ENCODE data around the gene XPR1. TPM values are rescaled to one million over a fixed set of nuclear protein-coding genes. Genes with fewer than 3 reads are reported as not detected.

Gene XPR1
- total and polyA plus RNA-seq, 9 donors: 5.7 to 34.1 (median 17.3) TPM

DNA sequence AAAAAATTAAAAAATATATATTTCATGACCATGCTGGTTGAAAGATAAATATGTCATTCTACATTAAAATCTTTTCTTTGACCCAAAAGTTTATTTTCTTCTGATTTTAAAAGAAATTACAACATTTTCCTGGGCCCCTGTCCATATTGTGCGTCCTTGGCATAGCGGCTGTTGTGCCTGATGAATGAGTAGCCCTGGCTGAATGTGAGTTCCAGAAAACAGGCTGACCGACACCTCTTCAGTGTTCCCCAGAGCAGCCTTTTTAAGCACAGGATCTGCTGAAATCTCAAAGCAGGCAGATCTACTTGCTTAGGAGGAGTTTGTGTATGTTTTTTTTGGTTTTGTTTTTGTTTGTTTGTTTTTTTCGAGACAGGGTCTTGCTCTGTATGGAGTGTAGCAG, 300.6 kb downstream of the XPR1 start:
- DNase-seq: no peak
- H3K27me3 ChIP-seq: no peaks in the 10 kb centered on the region
- TF ChIP-seq POLR2A (IDR thresholded peaks at IDR 0.05) (no peak), EP300 (IDR thresholded peaks at IDR 0.05) (no peak)
- TF ChIP-seq, protein P1, sequence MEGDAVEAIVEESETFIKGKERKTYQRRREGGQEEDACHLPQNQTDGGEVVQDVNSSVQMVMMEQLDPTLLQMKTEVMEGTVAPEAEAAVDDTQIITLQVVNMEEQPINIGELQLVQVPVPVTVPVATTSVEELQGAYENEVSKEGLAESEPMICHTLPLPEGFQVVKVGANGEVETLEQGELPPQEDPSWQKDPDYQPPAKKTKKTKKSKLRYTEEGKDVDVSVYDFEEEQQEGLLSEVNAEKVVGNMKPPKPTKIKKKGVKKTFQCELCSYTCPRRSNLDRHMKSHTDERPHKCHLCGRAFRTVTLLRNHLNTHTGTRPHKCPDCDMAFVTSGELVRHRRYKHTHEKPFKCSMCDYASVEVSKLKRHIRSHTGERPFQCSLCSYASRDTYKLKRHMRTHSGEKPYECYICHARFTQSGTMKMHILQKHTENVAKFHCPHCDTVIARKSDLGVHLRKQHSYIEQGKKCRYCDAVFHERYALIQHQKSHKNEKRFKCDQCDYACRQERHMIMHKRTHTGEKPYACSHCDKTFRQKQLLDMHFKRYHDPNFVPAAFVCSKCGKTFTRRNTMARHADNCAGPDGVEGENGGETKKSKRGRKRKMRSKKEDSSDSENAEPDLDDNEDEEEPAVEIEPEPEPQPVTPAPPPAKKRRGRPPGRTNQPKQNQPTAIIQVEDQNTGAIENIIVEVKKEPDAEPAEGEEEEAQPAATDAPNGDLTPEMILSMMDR (IDR thresholded peaks at IDR 0.05): no peak

DNA sequence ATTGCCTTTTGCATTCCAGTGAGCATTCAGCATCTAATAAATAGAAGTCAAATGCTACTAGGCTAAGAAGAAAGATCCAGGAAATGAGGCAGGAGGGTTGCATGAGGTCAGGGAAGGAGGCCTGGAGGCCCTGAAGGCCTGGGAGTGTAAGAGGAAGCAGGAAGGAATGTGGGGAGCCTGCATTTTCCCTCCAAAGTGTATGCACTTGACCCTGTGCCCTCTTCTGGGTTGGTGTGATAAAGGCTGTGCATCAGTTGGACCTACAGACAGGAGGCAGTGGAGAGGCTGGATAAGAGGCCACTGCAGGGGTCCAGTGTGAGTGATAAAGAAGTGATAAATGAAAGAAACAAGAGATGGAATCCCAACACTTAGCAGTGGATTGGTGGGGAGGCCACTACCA, 301.3 kb downstream of the XPR1 start:
- no peak for DNase-seq
- H3K9me3 ChIP-seq: no peaks in the 10 kb centered on the region
- no peaks in the 10 kb centered on the region for H3K27me3 ChIP-seq
- intact Hi-C loops (cut with DNase I): no loop called here
- TF ChIP-seq, protein P1 (IDR thresholded peaks at IDR 0.05): no peak
- TF ChIP-seq EP300 (IDR thresholded peaks at IDR 0.05) (no peak), POLR2A (IDR thresholded peaks at IDR 0.05) (no peak)
- no peak overlapping the region for H3K27ac ChIP-seq
- H3K4me1 ChIP-seq (ENCODE audit: insufficient read depth): peaks cover 17% of the 10 kb centered on the region
- no peak overlapping the region for H3K4me3 ChIP-seq
- no peaks in the 10 kb centered on the region for H3K36me3 ChIP-seq

More for the DNA sequence above, 300.6 kb downstream of the XPR1 start:
- Histone ChIP-seq H3K4me1 (ENCODE audit: insufficient read depth) (peaks cover 23% of the 10 kb centered on the region), H3K27ac (no peak overlapping the region), H3K36me3 (no peaks in the 10 kb centered on the region), H3K9me3 (no peaks in the 10 kb centered on the region), H3K4me3 (no peak overlapping the region)
- 80 to 95% (median 81%) methylated on average over 4 of the region's 4 CpGs for WGBS, 3 donors
- intact Hi-C loops (cut with DNase I): no loop called here

DNA sequence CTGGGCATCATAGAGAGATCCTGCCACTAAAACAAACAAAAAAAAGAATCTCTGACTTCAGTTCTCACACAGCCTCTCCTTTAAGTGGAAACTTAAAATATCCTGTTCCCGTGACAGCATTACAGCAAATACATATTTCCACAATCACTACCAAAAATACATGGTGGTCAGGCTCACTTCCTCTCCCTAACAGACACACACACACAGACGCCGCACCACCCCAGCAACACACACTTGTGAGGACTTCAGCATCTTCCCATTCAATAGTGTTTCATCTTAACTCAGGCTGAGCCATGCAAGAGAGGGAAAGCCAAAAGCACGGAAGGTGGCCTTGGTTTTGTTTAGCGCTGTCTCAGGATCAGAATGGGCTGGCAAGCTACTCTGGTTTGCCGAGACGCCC, 302.7 kb downstream of the XPR1 start:
- TF ChIP-seq EP300 (IDR thresholded peaks at IDR 0.05): no peak
- no peak for TF ChIP-seq POLR2A (IDR thresholded peaks at IDR 0.05)
- TF ChIP-seq, protein P1 (IDR thresholded peaks at IDR 0.05): no peak
- H3K36me3 ChIP-seq: no peaks in the 10 kb centered on the region
- intact Hi-C loops (cut with DNase I): no loop called here

DNA sequence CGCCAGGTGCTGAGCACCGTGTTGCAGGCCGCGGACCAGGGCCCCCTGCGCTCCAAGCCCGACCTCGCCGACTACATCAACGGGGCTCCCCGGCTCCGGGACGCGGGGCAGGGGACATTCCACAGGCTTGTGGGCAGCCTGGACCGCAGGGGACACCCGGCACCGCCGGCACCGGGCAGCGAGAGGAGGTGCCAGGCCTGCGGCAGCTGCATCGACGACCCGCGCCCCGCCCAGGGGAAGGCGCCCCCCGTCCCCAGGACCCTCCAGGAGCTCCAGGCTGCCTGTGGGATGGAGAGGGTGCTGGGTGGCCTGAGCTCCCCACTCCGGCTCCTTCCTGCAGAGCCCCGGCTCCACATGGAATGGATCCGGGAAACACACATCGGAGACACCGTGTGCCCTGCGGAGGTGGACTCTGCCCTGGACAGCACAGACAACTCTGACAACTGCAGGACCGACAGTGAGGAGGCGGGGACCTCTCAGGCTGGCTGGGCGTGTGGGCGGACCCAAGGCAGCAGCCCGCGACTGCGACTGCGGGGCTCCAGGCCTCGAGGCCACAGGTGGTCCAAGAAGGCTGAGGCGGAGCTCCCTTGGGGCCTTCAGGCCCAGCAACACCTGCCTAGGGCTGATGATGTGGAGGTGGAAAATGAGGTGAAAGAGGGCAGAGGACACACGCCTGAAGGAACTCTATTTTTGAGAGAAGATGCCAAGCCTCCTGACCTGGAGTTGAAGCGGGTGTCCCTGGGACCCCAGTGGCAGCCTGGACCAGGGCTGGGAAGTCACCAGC, 303.7 kb downstream of the XPR1 start:
- no peak for TF ChIP-seq POLR2A (IDR thresholded peaks at IDR 0.05)
- no peak for TF ChIP-seq EP300 (IDR thresholded peaks at IDR 0.05)
- TF ChIP-seq, protein P1 (IDR thresholded peaks at IDR 0.05): no peak
- Histone ChIP-seq H3K4me3 (no peak overlapping the region), H3K36me3 (no peaks in the 10 kb centered on the region), H3K27me3 (no peaks in the 10 kb centered on the region), H3K27ac (no peak overlapping the region), H3K9me3 (no peaks in the 10 kb centered on the region), H3K4me1 (ENCODE audit: insufficient read depth) (no peaks in the 10 kb centered on the region)
- intact Hi-C loops (cut with DNase I): no loop called here
- 86 to 89% (median 86%) methylated on average over 20 to 45 of the region's 45 CpGs for WGBS, 3 donors
- no peak for DNase-seq

More for the DNA sequence above, 302.7 kb downstream of the XPR1 start:
- Histone ChIP-seq H3K27me3 (no peaks in the 10 kb centered on the region), H3K9me3 (no peaks in the 10 kb centered on the region), H3K4me1 (ENCODE audit: insufficient read depth) (peaks cover 4% of the 10 kb centered on the region), H3K4me3 (no peak overlapping the region), H3K27ac (no peak overlapping the region)
- 38 to 73% (median 48%) methylated on average over 7 of the region's 7 CpGs for WGBS, 3 donors
- DNase-seq: no peak
